GM18858 (cell line): Measurements from ENCODE around the gene PLPP6.

Source experiments
- ATAC-seq: cut with Tn5 transposase; IDR thresholded peaks from one replicate; pipeline ENCODE4 v1.9.1; 2021; ENCODE audit not compliant: unreplicated experiment

Gene PLPP6

DNA sequence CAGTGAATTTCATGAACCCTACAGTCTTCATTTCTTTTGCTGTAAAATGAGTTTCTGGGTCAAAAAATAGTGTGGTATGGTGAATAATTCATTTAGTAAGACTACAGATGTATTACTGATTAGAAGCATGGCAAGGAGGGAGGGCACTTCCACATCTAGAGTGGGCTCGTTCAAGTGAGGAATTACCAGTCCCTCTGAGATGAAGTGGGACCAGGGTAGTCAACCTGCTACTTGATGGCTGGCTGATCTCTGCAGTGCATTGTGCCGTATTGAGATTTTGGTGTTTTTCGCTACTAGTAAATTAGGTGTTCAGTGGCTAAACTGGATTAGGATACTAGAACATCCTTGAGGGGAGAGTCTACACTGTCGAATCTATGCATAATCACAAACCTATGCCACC is 28.1 kb downstream of the PLPP6 start:
- ATAC-seq, result peak; percentile 44

DNA sequence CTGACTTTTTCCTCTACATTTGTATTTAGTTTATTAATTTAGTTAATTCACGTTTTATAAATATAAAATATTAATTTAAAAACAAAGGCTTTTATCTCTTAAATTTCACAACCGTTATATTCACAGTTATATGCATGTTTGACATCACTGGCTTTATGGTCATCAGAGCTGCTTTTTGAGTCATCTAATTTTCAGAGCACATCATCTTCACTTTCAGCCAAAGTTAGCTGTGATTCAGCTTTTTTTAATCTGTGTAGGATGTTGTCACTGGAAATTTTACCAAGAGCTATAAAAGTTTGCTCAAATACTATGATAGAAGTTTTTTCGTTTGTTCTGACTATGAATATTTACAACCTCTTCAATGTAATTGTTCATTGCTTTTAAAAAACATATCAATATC is 29.7 kb downstream of the PLPP6 start:
- no peak for ATAC-seq

DNA sequence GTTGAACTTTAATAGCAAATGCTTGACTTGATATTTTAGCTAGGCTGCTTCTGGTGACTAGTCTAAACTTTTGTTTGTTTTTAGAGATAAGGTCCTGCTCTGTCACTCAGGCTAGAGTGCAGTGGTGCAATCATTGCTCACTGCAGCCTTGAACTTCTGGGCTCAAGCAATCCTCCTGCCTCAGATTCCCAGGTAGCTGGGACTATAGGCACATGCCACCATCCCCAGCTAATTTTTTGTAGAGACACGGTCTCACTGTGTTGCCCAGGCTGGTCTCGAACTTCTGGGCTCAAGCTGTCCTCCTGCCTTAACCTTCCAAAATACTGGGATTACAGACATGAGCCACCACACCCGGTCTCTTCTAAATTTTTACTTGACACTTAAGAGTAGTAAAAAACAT is 38.0 kb downstream of the PLPP6 start:
- ATAC-seq, result no peak

DNA sequence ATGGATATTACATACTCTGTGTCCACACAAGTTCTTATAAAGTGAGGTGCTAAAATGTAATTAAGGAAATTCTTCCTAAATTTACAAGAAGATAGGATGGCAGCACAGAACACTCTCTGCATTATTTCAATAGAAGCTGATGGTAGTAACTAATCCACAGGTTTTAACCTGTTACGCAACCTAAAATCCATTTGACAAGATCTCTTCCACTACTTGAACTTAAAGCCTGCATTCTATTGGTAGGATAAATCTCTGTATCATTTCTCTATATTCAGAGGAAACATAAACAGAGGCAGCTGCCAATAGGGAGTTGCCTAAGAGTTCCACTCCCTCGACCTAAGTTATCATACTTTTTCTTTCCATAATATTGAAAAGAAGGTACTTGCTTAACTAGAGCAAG is 38.8 kb downstream of the PLPP6 start:
- no peak for ATAC-seq

DNA sequence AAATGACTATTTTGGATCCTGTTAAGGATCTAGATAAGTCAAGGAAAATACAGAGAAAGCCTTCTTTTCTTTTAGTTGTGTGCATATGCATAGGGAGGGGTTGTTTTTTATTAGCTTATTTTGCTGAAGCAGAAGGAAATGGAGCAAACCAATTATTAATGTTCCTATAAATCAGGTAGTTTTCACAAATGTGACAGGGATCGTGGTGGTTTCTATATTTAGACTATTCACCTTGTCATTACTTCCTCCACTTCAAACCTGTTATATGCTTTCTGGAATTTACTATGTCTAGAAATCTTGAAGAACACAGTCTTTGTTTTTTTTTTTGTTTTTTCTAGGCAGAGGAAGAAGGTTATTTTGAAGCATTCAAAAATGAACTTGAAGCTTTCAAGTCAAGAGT is 39.4 kb downstream of the PLPP6 start:
- ATAC-seq, result no peak

DNA sequence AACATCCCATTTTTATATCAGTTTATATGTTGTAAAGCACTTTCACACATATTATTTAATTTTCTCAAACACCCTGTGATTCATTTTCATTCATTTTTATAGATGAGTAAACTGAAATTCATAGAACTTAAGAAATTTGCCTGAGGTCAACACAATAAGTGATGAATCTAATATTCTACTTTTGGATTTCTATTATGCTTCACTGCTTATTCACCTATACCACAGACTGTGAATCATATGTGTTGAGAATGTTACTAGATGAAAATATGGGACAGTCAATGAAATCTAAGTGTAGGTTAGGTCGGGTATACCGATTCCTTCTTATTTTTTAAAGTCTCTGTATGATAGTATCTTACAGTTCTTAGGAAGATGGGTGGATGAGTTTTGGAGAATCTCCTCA is 42.0 kb downstream of the PLPP6 start:
- ATAC-seq, result no peak

DNA sequence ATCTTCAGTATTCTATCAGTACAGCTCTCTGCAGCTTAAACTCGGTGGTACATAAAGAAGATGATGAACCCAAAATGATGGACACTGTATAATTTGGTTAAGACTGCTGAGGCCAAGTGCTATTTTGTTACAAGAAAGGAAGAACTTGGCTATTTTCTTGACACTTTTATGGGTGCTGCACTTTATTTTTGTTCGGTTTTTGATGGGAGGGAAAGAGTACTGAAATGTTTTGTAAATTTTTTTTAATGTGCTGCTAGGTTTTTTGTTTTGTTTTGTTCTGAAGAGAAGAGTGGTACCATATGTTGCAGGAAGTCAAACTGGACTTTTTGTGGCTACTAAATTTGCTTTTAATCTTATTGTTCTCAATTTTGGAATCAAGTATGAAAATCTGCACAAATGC is 43.9 kb downstream of the PLPP6 start:
- no peak for ATAC-seq

DNA sequence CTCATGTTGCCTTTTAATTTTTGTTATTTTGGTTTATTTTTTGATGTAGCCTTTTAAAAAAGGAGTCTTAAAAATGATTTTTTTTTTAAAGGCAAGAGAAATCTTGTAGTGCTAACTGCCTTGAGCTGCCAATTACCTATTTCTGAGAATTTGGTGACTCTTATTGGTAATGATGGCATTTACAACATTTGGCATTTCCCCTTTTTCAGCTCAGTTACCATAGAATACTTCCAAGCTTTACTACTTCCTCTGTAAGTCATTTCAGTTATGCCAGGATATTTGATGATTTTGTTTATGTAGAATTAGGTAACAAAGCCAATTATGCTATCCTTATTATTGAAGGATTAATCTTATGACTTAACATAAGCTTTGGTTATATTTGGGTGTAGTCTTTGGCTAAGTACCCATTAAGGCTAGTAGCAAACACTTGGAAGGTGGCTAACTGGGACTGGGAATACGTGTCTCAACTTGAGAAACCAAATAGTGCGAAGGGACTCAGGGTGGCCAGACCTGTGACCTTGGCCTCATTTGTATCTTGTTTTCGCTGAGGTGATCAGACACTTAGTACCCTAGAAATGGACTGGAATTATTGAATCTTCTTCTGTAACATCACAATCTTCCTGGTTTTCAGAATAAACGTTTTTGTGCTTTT is 45.0 kb downstream of the PLPP6 start:
- ATAC-seq, result no peak

DNA sequence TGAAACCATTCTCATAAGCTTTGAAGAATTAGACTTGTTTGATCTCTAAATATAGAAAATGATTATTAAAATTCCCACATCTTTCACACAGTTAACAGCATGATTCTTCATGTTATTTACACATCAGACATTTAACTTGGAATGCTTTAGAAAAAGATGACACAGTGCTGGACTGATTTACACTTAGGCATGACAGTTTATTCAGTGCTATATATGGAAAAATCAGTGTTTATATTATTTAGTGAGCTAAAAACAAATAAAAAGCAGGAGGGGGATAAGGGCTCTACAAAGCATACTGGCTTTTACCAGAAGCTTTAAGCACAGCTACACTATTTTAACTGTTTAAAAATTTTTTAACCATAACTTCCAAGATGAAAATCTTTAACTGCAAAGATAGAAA is 47.3 kb downstream of the PLPP6 start:
- ATAC-seq, result no peak

DNA sequence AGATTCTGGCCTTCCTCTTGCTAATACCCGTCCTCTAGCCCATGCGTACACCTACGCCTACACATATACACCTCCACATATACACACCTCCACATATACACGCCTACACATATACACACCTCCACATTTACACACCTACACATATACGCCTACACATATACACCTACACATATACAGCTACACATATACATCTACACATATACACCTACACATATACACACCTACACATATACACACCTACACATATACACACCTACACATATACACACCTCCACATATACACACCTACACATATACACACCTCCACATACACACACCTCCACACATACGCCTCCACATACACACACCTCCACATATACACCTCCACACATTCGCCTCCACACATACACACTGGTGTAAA is 51.8 kb downstream of the PLPP6 start:
- no peak for ATAC-seq

DNA sequence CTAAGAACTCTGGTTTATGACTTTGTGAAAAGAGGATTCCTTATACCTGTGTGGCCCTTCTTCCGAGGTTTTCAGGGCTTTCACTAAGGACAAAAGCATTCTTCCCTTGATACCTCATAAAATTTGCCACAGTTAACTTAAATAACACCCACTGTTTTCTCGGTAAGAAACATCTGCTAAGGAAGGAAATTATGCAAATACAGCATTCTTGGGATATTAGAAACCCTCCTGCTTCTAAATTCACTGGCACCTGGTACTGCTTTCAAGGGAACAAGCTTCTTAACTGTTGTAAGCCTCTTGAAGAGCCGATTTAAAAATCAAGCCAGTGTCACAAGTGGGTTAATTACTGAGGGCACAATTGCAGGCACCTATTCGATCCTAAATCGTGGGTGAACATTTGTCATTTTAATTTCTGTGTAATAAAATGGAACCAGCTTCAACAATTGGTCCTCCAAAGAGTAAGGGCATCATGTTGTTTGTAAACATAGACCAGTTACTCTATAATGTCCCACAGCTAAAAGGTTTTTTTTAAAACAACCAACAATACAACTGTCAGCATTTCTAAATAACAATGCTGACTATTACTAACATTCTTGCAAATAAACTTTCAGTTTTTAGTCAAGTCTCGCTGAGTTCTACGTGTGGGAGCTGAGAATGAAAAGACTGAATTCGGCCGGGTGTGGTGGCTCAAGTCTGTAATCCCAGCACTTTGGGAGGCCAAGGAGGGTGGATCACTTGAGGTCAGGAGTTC is 52.3 kb downstream of the PLPP6 start:
- ATAC-seq, result no peak
